DMS53 treated with DMSO at 0.1 percent for 48 hours (cell line): ENCODE results near the gene CDH19.

Experiments used
- DNase-seq: peaks from one replicate; lab custom pipeline; 2025; ENCODE audit not compliant: unreplicated experiment; lab: John Stamatoyannopoulos, UW

The CDH19 gene

GRCh38 chr18:66457245-66457644 lies 146.6 kb downstream of the CDH19 start:
- DNase-seq: no peak
